Omental fat pad (tissue), 4 donors: ENCODE data around the gene DSCAM. TPM values are rescaled to one million over a fixed set of nuclear protein-coding genes. Genes with fewer than 3 reads are reported as not detected.

ENCODE experiments used
- ATAC-seq: fragments of 150-250 bp; one replicate; pipeline ENCODE4 v1.9.1; 2016; ENCODE audit warnings: mild to moderate bottlenecking, moderate library complexity; ENCODE audit not compliant: low FRiP score
- DNase-seq: peaks from one replicate; pipeline ENCODE4 v3.0.0-alpha.2; 2019; ENCODE audit warnings: low spot score
- CTCF ChIP-seq, 3 donors: fragments of 450-650 bp; IDR thresholded peaks; one replicate each; pipeline ENCODE4 v1.5.1; 2016 to 2017; ENCODE audit warnings: antibody characterized with exemption in 3 of 3, mild to moderate bottlenecking in 3 of 3, moderate library complexity in 2 of 3
- total RNA-seq, 4 donors: library from RNA; depleted of rRNA; stranded (reverse); fragments of >200 nt; gene quantifications; one replicate each; pipeline ENCODE4 v1.1.0, GENCODE V29; 2016

Gene DSCAM
- total RNA-seq, 4 donors from 2014 or later: 0.16 TPM; not detected in 3

GRCh38 chr21:40620386-40621145 lies 226.4 kb downstream of the DSCAM start:
- TF ChIP-seq CTCF (IDR thresholded peaks at IDR 0.05): no peak
- no peak for DNase-seq
- no peak for ATAC-seq

- no peak for TF ChIP-seq CTCF (IDR thresholded peaks at IDR 0.05)
These were observed 228.6 kb downstream of the DSCAM start for GRCh38 chr21:40618191-40618973.

GRCh38 chr21:40616377-40616704 lies 230.6 kb downstream of the DSCAM start:
- DNase-seq (no peak), ATAC-seq (no peak)
- no peak for TF ChIP-seq CTCF (IDR thresholded peaks at IDR 0.05)

More at GRCh38 chr21:40618191-40618973, 228.6 kb downstream of the DSCAM start:
- DNase-seq: no peak
- ATAC-seq: no peak

- TF ChIP-seq CTCF (IDR thresholded peaks at IDR 0.05): no peak
- no peak for DNase-seq
- ATAC-seq: no peak
These were observed 231.2 kb downstream of the DSCAM start for GRCh38 chr21:40615505-40616376.

- no peak for TF ChIP-seq CTCF (IDR thresholded peaks at IDR 0.05)
These were observed 233.4 kb downstream of the DSCAM start for GRCh38 chr21:40613546-40614030.

GRCh38 chr21:40610345-40610744 lies 236.6 kb downstream of the DSCAM start:
- no peak for TF ChIP-seq CTCF (IDR thresholded peaks at IDR 0.05)
- no peak for ATAC-seq
- DNase-seq: no peak

More at GRCh38 chr21:40613546-40614030, 233.4 kb downstream of the DSCAM start:
- no peak for DNase-seq
- ATAC-seq: no peak
